Progenitor cell of endocrine pancreas (in vitro differentiated cells): ENCODE data around the gene GABBR2. TPM values are rescaled to one million over a fixed set of nuclear protein-coding genes. Genes with fewer than 3 reads are reported as not detected.

Experiments used
- DNase-seq: peaks from one replicate; pipeline ENCODE4 v3.0.0; 2021; ENCODE audit warnings: low spot score; ENCODE audit not compliant: unreplicated experiment
- H3K27ac Mint-ChIP-seq: 2 replicates; pipeline ENCODE4 v1.8.0; 2021; ENCODE audit warnings: mild to moderate bottlenecking, moderate library complexity, mixed read lengths
- H3K27me3 Mint-ChIP-seq: 2 replicates; pipeline ENCODE4 v1.8.0; 2021; ENCODE audit warnings: mixed read lengths
- H3K36me3 Mint-ChIP-seq: 2 replicates; pipeline ENCODE4 v1.8.0; 2022; ENCODE audit warnings: mixed read lengths; ENCODE audit not compliant: insufficient read depth
- H3K4me1 Mint-ChIP-seq: 2 replicates; pipeline ENCODE4 v1.8.0; 2021; ENCODE audit warnings: low read depth, mixed read lengths
- H3K4me3 Mint-ChIP-seq: 2 replicates; pipeline ENCODE4 v1.8.0; 2021; ENCODE audit warnings: low read depth, mild to moderate bottlenecking, moderate library complexity, mixed read lengths
- H3K9me3 Mint-ChIP-seq: 2 replicates; pipeline ENCODE4 v1.8.0; 2021; ENCODE audit warnings: low read depth, mixed read lengths
- total RNA-seq: library from RNA; stranded (reverse); gene quantifications from 2 replicates; pipeline ENCODE4 v1.2.1, GENCODE V29; 2021
- TF ChIP-seq, protein P1 (sequence below): fragments of 200-600 bp; sonication (generic); IDR thresholded peaks from one replicate; pipeline ENCODE4 v1.5.0; 2021; ENCODE audit warnings: antibody characterized with exemption, mild to moderate bottlenecking; ENCODE audit not compliant: unreplicated experiment

Gene GABBR2
- total RNA-seq, 1 donor from 2014 or later: 0.84 TPM

DNA sequence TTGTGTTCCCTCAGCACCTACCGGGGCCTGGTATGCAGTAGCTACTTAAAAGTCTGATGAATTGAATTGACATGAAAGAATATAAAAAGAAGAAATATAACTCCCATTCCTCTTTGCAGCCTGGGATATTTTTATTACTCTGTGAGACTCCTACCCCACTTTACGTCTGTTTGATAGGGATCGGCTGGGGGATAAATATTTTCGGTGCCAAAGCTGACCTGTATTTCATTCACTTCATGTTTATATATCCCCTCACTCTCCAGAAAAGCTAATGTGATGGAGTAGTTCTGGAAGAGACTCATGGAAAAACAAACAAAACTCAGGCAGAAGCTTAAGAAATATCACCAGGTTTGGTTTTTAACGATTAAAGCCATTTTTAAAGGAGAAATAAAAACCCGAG is 345.1 kb downstream of the GABBR2 start:
- Mint-ChIP-seq H3K27me3 (peaks cover 4% of the 10 kb centered on the region), H3K4me1 (no peaks in the 10 kb centered on the region), H3K9me3 (peaks cover 5% of the 10 kb centered on the region), H3K4me3 (no peak overlapping the region), H3K27ac (no peak overlapping the region), H3K36me3 (no peaks in the 10 kb centered on the region)
- DNase-seq: no peak
- TF ChIP-seq, protein P1, sequence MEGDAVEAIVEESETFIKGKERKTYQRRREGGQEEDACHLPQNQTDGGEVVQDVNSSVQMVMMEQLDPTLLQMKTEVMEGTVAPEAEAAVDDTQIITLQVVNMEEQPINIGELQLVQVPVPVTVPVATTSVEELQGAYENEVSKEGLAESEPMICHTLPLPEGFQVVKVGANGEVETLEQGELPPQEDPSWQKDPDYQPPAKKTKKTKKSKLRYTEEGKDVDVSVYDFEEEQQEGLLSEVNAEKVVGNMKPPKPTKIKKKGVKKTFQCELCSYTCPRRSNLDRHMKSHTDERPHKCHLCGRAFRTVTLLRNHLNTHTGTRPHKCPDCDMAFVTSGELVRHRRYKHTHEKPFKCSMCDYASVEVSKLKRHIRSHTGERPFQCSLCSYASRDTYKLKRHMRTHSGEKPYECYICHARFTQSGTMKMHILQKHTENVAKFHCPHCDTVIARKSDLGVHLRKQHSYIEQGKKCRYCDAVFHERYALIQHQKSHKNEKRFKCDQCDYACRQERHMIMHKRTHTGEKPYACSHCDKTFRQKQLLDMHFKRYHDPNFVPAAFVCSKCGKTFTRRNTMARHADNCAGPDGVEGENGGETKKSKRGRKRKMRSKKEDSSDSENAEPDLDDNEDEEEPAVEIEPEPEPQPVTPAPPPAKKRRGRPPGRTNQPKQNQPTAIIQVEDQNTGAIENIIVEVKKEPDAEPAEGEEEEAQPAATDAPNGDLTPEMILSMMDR: no peak

DNA sequence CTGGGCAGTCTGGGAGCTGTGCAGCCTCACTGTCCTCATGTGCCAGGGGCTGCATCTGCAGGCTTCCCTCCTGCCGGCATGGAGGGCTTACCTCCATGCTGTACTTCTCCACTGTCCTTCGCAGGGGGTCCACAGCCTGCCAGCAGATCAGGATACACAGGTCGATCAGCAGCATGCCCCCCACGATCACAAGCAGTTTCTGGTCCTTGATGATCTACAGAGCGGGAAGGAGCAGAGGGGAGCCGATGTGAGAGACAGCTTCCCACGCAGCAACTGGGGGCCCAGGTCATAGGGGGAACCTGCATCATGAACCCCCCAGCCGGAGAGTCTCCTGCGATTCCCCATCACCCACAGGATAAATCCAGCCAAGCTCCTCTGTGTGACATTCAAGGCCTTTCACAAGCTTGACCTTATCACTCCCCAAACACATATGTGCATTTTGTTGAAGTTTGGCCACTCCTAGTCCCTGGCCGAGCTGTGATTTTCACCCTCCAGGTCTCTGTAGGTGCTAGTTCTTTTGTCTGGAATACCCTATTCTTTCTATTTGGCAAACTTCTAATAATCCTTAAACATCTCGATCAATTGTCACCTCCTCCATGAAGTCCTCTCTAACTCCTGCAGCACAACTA is 346.0 kb downstream of the GABBR2 start:
- no peak overlapping the region for H3K27ac Mint-ChIP-seq
- DNase-seq: no peak
- peaks cover 5% of the 10 kb centered on the region for H3K9me3 Mint-ChIP-seq
- no peaks in the 10 kb centered on the region for H3K36me3 Mint-ChIP-seq
- TF ChIP-seq, protein P1: no peak
- no peak overlapping the region for H3K4me3 Mint-ChIP-seq
- H3K4me1 Mint-ChIP-seq: no peaks in the 10 kb centered on the region
- peaks cover 4% of the 10 kb centered on the region for H3K27me3 Mint-ChIP-seq

DNA sequence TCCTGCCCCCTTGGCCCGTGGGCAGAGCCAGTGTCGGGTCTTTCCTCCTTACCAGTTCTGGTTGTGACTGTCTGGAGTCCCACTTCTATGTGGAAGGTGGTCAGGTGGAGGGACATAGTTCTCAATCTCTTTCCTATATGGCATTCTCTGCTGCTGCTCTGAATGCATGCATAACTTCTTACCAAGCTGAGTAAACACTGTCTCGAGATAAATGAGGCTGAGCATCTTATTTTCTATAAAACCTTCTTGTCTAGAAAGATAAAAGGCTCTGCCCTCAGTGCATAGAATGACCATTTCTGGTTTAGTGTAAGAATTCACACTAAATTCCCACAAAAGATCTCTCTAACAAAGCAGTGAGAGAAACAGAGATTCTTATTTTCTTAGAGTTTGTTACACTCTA is 347.1 kb downstream of the GABBR2 start:
- no peak for DNase-seq
- TF ChIP-seq, protein P1: no peak
- H3K4me3 Mint-ChIP-seq: no peak overlapping the region
- peaks cover 4% of the 10 kb centered on the region for H3K27me3 Mint-ChIP-seq
- peaks cover 5% of the 10 kb centered on the region for H3K9me3 Mint-ChIP-seq
- H3K27ac Mint-ChIP-seq: no peak overlapping the region
- H3K36me3 Mint-ChIP-seq: no peaks in the 10 kb centered on the region
- H3K4me1 Mint-ChIP-seq: no peaks in the 10 kb centered on the region

DNA sequence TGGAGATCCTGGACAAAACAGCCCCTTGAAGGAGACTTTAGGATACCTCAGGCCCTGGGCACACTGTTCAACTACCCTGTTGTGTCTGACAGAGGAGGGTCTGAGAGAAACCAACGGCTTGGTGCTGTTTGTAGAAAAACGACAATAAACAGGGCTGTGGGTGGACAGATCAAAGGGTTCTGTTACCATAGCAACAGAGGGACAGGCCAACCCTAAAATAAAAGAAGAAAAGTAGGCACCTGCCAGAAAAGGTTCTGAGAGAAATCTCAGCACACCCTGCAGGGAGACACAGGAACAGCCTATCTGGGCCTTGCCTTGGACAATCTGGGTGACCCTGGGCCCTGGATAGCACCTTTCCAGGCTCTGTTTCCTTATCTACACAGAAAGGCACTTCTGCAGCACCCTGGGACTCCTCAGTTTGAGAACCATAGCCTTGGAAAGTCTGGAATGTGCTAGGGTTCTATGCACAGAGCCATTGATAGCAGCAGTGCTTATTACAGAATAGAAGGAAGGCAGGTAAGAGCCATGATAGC is 348.5 kb downstream of the GABBR2 start:
- H3K27me3 Mint-ChIP-seq: peaks cover 4% of the 10 kb centered on the region
- H3K4me3 Mint-ChIP-seq: no peak overlapping the region
- peaks cover 4% of the 10 kb centered on the region for H3K9me3 Mint-ChIP-seq
- no peak for DNase-seq
- no peaks in the 10 kb centered on the region for H3K4me1 Mint-ChIP-seq
- TF ChIP-seq, protein P1: no peak
- H3K27ac Mint-ChIP-seq: no peak overlapping the region
- no peaks in the 10 kb centered on the region for H3K36me3 Mint-ChIP-seq

DNA sequence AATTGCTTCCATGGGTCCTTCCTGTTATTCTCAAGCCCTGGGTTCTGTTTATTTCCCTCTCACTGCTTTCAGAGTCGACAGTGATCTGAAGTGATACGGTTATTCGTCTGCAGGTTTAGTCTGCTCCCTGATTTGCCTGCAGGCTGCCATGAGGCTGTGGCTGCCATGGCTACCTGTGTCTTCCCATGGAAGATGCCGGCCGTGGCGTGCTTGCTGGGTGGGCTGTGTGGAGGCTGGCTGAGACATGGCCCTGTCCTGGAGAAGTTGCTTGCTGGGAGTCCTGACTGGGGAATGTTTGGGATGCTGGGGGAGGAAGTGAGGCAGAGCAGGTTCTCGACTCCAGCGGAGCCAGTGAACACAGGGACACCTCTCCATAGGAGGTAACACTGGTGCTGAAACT is 349.2 kb downstream of the GABBR2 start:
- Mint-ChIP-seq H3K4me1 (no peaks in the 10 kb centered on the region), H3K9me3 (no peaks in the 10 kb centered on the region), H3K27ac (no peak overlapping the region), H3K36me3 (no peaks in the 10 kb centered on the region), H3K27me3 (peaks cover 4% of the 10 kb centered on the region), H3K4me3 (no peak overlapping the region)
- DNase-seq: no peak
- TF ChIP-seq, protein P1: no peak
